ENCODE measurements around the gene EBNA1BP2.

The EBNA1BP2 gene

GRCh38 chr1:43152866-43153265 lies 19.2 kb downstream of the EBNA1BP2 start:
- no peak overlapping the region for H3K4me3 ChIP-seq (ENCODE audit: low read length)
- TF ChIP-seq EZH2 (optimal IDR thresholded peaks at IDR 0.05; ENCODE audit: low read depth, low read length) = no peak
- TF ChIP-seq, protein P1, sequence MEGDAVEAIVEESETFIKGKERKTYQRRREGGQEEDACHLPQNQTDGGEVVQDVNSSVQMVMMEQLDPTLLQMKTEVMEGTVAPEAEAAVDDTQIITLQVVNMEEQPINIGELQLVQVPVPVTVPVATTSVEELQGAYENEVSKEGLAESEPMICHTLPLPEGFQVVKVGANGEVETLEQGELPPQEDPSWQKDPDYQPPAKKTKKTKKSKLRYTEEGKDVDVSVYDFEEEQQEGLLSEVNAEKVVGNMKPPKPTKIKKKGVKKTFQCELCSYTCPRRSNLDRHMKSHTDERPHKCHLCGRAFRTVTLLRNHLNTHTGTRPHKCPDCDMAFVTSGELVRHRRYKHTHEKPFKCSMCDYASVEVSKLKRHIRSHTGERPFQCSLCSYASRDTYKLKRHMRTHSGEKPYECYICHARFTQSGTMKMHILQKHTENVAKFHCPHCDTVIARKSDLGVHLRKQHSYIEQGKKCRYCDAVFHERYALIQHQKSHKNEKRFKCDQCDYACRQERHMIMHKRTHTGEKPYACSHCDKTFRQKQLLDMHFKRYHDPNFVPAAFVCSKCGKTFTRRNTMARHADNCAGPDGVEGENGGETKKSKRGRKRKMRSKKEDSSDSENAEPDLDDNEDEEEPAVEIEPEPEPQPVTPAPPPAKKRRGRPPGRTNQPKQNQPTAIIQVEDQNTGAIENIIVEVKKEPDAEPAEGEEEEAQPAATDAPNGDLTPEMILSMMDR (IDR thresholded peaks at IDR 0.05; ENCODE audit: low read length) = no peak
- TF ChIP-seq EZH2phosphoT487 (IDR thresholded peaks at IDR 0.05; ENCODE audit: low read length) = no peak
- no peaks in the 10 kb centered on the region for H3K9me2 ChIP-seq (replicated peaks; ENCODE audit: insufficient read depth, low read length)
- H3K4me2 ChIP-seq (ENCODE audit: low read depth, low read length) = no peak overlapping the region
- H3K4me1 ChIP-seq (ENCODE audit: low read length) = no peaks in the 10 kb centered on the region
- no peak overlapping the region for H3K9ac ChIP-seq (ENCODE audit: low read length)
- no peak for DNase-seq
- no peaks in the 10 kb centered on the region for H4K20me1 ChIP-seq (ENCODE audit: insufficient read depth, low read length)
- H3K27ac ChIP-seq (ENCODE audit: low read length) = no peak overlapping the region
- H3K27me3 ChIP-seq (replicated peaks; ENCODE audit: insufficient read depth, low read length) = no peaks in the 10 kb centered on the region
- no peaks in the 10 kb centered on the region for H3F3A ChIP-seq (ENCODE audit: insufficient read depth, low read length)
- H3K79me2 ChIP-seq (ENCODE audit: low read length) = no peaks in the 10 kb centered on the region
- no peaks in the 10 kb centered on the region for H3K36me3 ChIP-seq (replicated peaks; ENCODE audit: insufficient read depth, low read length)
- H2AFZ ChIP-seq (ENCODE audit: low read length) = no peak overlapping the region
- no peaks in the 10 kb centered on the region for H3K9me3 ChIP-seq (replicated peaks; ENCODE audit: insufficient read depth, low read length)

GRCh38 chr1:43149889-43150288 lies 22.2 kb downstream of the EBNA1BP2 start:
- H3F3A ChIP-seq (ENCODE audit: insufficient read depth, low read length) = no peaks in the 10 kb centered on the region
- no peaks in the 10 kb centered on the region for H4K20me1 ChIP-seq (ENCODE audit: insufficient read depth, low read length)
- no peaks in the 10 kb centered on the region for H3K79me2 ChIP-seq (ENCODE audit: low read length)
- no peak overlapping the region for H3K27ac ChIP-seq (ENCODE audit: low read length)
- H2AFZ ChIP-seq (ENCODE audit: low read length) = no peak overlapping the region
- H3K36me3 ChIP-seq (replicated peaks; ENCODE audit: insufficient read depth, low read length) = no peaks in the 10 kb centered on the region
- no peak overlapping the region for H3K4me3 ChIP-seq (ENCODE audit: low read length)
- TF ChIP-seq EZH2phosphoT487 (IDR thresholded peaks at IDR 0.05; ENCODE audit: low read length) (no peak), EZH2 (optimal IDR thresholded peaks at IDR 0.05; ENCODE audit: low read depth, low read length) (no peak)
- TF ChIP-seq, protein P1 (IDR thresholded peaks at IDR 0.05; ENCODE audit: low read length) = no peak
- DNase-seq = no peak
- no peak overlapping the region for H3K9ac ChIP-seq (ENCODE audit: low read length)
- H3K9me2 ChIP-seq (replicated peaks; ENCODE audit: insufficient read depth, low read length) = no peaks in the 10 kb centered on the region
- H3K4me1 ChIP-seq (ENCODE audit: low read length) = no peaks in the 10 kb centered on the region
- H3K9me3 ChIP-seq (replicated peaks; ENCODE audit: insufficient read depth, low read length) = no peaks in the 10 kb centered on the region
- H3K4me2 ChIP-seq (ENCODE audit: low read depth, low read length) = no peak overlapping the region
- no peaks in the 10 kb centered on the region for H3K27me3 ChIP-seq (replicated peaks; ENCODE audit: insufficient read depth, low read length)

- no peak for TF ChIP-seq EZH2 (optimal IDR thresholded peaks at IDR 0.05; ENCODE audit: low read depth, low read length)
- no peak for TF ChIP-seq EZH2phosphoT487 (IDR thresholded peaks at IDR 0.05; ENCODE audit: low read length)
- TF ChIP-seq, protein P1 (IDR thresholded peaks at IDR 0.05; ENCODE audit: low read length) = no peak
- Histone ChIP-seq H3K4me1 (ENCODE audit: low read length) (no peaks in the 10 kb centered on the region), H3K9me3 (replicated peaks; ENCODE audit: insufficient read depth, low read length) (no peaks in the 10 kb centered on the region), H3K27me3 (replicated peaks; ENCODE audit: insufficient read depth, low read length) (no peaks in the 10 kb centered on the region), H3K79me2 (ENCODE audit: low read length) (no peaks in the 10 kb centered on the region), H2AFZ (ENCODE audit: low read length) (no peak overlapping the region), H3K9ac (ENCODE audit: low read length) (no peak overlapping the region), H3K9me2 (replicated peaks; ENCODE audit: insufficient read depth, low read length) (no peaks in the 10 kb centered on the region), H3K27ac (ENCODE audit: low read length) (no peak overlapping the region), H3F3A (ENCODE audit: insufficient read depth, low read length) (no peaks in the 10 kb centered on the region), H4K20me1 (ENCODE audit: insufficient read depth, low read length) (no peaks in the 10 kb centered on the region), H3K4me3 (ENCODE audit: low read length) (no peak overlapping the region), H3K4me2 (ENCODE audit: low read depth, low read length) (peak overlapping the region; percentile 12; the same call in 1 of the 2 replicates), H3K36me3 (replicated peaks; ENCODE audit: insufficient read depth, low read length) (no peaks in the 10 kb centered on the region)
- DNase-seq = peak; percentile 16
These were observed 24.3 kb downstream of the EBNA1BP2 start for GRCh38 chr1:43147625-43148327.
